GM12874 (cell line): ENCODE measurements around the gene NCKAP5.

Experiments
- TF ChIP-seq, protein P1 (sequence below): IDR thresholded peaks from 2 replicates; pipeline ENCODE4 v1.5.1; 2011; ENCODE audit warnings: low read depth, mild to moderate bottlenecking, control low read depth, low read length, moderate library complexity; ENCODE audit not compliant: insufficient read depth

NCKAP5 gene

DNA sequence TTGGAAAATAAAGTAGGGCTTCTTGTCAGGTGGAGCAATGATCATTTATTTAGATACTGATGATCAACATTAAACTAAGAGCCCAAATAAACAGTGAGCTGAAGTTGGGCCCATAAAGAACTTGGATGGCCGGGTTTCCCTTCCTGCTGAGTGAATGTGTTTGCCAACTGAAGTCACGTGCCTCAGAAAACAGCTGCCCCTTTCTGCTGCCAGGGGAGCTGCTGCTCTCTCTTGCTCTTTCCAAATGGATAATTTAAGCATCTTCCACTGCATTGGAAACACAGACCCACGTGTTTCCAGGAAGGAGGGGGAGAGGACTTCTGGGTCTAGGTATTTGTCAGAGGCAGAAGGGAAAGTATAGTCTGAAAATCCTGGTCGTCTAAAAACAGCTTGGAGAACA, 22.9 kb upstream of the NCKAP5 start:
- TF ChIP-seq, protein P1, sequence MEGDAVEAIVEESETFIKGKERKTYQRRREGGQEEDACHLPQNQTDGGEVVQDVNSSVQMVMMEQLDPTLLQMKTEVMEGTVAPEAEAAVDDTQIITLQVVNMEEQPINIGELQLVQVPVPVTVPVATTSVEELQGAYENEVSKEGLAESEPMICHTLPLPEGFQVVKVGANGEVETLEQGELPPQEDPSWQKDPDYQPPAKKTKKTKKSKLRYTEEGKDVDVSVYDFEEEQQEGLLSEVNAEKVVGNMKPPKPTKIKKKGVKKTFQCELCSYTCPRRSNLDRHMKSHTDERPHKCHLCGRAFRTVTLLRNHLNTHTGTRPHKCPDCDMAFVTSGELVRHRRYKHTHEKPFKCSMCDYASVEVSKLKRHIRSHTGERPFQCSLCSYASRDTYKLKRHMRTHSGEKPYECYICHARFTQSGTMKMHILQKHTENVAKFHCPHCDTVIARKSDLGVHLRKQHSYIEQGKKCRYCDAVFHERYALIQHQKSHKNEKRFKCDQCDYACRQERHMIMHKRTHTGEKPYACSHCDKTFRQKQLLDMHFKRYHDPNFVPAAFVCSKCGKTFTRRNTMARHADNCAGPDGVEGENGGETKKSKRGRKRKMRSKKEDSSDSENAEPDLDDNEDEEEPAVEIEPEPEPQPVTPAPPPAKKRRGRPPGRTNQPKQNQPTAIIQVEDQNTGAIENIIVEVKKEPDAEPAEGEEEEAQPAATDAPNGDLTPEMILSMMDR, result no peak

DNA sequence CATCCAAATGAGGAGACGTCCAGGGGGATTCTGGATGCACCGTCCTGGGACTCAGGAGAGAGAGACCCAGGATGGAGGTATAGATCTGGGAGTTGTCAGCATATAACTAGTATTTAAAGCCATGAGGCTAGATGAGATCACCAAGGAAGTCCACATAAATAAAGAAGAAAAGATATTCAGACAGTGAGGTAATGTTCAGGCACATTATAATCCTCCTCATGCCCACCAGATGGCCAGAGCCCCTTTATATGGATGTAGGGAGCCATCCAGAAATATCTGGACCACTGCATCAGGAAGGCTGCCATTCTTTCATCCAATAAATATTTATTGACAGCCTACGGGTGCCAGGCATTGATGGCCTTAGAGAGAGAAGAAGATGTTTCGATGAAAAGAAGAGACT, 21.2 kb upstream of the NCKAP5 start:
- TF ChIP-seq, protein P1, result no peak

DNA sequence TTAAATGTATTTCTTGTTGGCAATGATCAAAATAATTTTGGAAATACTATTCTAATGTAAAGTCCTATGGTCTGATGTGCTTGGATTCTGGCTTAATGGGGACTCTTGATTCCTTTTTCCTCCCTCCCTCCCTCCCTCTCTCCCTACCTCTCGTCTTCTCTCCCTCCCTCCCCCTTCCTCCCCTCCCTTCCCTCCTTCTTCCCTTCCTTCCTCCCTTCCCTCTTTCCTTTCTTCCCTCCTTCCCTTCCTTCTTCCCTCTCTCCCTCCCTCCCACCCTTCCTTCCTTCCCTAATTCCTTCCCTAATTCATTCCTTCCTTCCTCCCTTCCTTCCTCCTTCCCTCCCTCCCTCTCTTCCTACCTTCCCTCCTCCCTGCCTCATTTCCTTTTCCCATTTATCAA, 19.9 kb upstream of the NCKAP5 start:
- TF ChIP-seq, protein P1, result no peak

DNA sequence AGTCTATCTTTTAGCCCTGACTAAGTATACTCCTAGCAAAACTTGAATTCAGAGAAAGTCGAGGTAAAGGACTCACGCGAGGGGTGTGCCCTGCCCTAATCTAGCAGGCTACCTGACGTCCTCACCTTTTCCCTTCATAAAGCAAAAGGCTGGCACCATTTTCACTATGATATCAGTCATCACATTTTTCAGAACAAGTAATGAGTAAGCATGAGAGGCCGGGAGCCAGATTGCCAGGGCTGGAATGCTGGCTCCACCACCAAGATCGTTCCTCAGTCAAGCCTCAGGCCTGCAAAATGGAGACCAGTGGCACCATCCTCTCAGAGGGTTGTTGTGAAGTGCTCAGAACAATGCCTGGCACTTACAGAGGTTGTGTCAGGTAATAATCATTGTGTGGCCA, 18.7 kb upstream of the NCKAP5 start:
- TF ChIP-seq, protein P1, result no peak

DNA sequence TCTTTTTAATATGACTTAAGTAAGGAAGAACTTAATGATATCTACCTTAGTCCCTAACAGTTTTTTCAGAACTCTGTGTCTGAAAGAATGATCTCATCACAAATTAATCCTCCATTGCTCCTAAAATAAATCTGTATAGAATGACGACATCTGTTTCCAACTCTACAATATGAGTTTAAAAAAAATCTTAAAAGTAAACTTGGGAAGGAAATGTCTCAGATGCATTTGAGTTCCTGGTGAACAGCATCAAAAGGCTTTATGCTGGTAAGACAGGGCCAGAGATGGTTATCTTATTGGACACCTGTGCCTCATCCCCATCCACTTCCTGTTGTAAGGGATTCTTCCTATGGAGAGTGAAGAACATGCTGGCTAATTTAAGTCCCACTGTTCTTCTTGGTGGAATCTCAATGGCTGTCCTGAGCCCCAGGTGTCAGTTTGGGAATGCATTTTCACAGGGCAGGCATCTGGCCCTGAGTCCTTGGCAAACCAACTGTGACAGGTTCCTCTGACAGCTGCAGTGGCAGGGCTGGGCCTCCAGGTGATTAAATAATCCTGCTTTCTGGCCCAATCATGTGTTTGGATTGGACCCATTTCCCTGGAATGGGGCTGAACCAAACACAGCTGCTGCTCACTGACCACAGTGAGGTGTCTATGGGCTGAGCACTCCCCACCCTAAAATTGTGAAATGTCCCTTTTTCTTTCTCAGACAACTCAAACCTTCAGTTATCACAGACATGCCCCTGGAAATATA, 12.9 kb upstream of the NCKAP5 start:
- TF ChIP-seq, protein P1, result no peak

DNA sequence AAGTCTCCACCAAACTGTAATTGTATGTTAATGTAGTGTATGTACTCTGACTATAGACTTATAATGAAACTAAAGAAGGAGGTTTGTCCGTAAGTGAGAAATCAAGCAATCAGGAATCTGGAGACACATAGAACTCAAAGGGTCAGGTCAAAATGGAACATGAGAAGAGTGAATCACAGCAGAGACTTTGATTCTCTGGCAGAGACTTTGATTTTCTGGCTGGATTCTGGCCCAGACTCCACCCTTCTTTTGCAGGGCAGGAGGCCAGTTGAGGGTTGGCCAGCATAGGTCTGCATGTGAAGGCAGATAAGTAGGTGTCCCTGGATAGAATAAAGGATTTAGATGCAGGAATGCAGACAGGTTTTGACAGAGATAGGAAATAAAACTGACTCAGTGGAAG, 11.0 kb upstream of the NCKAP5 start:
- TF ChIP-seq, protein P1, result no peak

DNA sequence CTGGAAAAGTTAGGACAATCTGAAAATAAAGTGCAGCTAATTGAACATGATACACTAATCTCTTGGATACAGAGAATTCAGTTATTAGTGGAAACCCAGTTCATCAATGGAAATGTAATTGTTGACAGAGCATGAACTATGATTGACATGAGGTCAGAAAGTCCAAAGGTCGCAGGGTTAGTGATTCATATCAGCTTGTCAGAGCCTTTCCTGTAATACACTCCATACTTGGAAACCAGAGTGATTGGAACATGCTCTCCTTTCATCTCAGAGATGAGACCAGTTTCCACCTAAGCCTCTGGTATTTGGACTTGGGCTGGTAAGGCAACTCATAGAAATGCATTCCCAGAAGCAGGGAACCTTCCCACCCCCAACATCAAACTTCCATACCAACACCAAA, 8.5 kb upstream of the NCKAP5 start:
- TF ChIP-seq, protein P1, result no peak
